ENCODE data around the gene ERBIN. TPM values are rescaled to one million over a fixed set of nuclear protein-coding genes. Genes with fewer than 3 reads are reported as not detected.

Gene ERBIN
- total RNA-seq, 1 experiment from 2014 or later, result 17.6 TPM

Other genes with a start within 250 kb of the ERBIN start
- gene SGTB, start 204.5 kb upstream of the ERBIN start, total RNA-seq (2014; rRNA removed; shearing (Covaris generic)), result 7.1 and 7.8 TPM in 2 replicates
- 121 and 129 TPM in 2 replicates for gene NLN, start 204.4 kb upstream of the ERBIN start, total RNA-seq (2014; rRNA removed; shearing (Covaris generic))
- gene SREK1, start 217.7 kb downstream of the ERBIN start, total RNA-seq (2014; rRNA removed; shearing (Covaris generic)), result 21.8 and 41.9 TPM in 2 replicates